GM18498 (cell line): Measurements from ENCODE around the gene ESRP2.
A peak's percentile ranks its signal among the peaks of the same experiment; 100 is the strongest.

Experiments used
- ATAC-seq: cut with Tn5 transposase; IDR thresholded peaks from one replicate; pipeline ENCODE4 v1.9.1; 2021; ENCODE audit warnings: mild to moderate bottlenecking, moderate library complexity; ENCODE audit not compliant: unreplicated experiment

Gene ESRP2

GRCh38 chr16:68242926-68243858, 7.3 kb upstream of the ESRP2 start:
- no peak for ATAC-seq

GRCh38 chr16:68242085-68242484, 6.2 kb upstream of the ESRP2 start:
- ATAC-seq, result no peak

- peak; percentile 15 for ATAC-seq
Observed at GRCh38 chr16:68238029-68238345, 2.1 kb upstream of the ESRP2 start.

GRCh38 chr16:68237243-68238028, 1.5 kb upstream of the ESRP2 start:
- ATAC-seq, result peak; percentile 81

GRCh38 chr16:68236826-68237242, 907 bp upstream of the ESRP2 start:
- no peak for ATAC-seq

GRCh38 chr16:68236137-68236825, 354 bp upstream of the ESRP2 start:
- ATAC-seq, result no peak

GRCh38 chr16:68235108-68235886, 630 bp downstream of the ESRP2 start:
- no peak for ATAC-seq

GRCh38 chr16:68234188-68235107, 1.5 kb downstream of the ESRP2 start:
- ATAC-seq, result no peak

- ATAC-seq, result no peak
Observed at GRCh38 chr16:68233835-68234187, 2.1 kb downstream of the ESRP2 start.

GRCh38 chr16:68233085-68233834, 2.7 kb downstream of the ESRP2 start:
- ATAC-seq, result no peak

- ATAC-seq, result no peak
Observed at GRCh38 chr16:68232335-68232734, 3.6 kb downstream of the ESRP2 start.

GRCh38 chr16:68231384-68232136, 4.4 kb downstream of the ESRP2 start:
- ATAC-seq, result no peak

- ATAC-seq, result no peak
Observed at GRCh38 chr16:68230956-68231355, 5.0 kb downstream of the ESRP2 start.

GRCh38 chr16:68230176-68230571, 5.8 kb downstream of the ESRP2 start:
- no peak for ATAC-seq

- ATAC-seq, result no peak
Observed at GRCh38 chr16:68229431-68230175, 6.3 kb downstream of the ESRP2 start.

- no peak for ATAC-seq
Observed at GRCh38 chr16:68228652-68229051, 7.3 kb downstream of the ESRP2 start.

- ATAC-seq, result no peak
Observed at GRCh38 chr16:68227850-68228553, 7.9 kb downstream of the ESRP2 start.
